ENCODE measurements around the gene WDR37. TPM values are rescaled to one million over a fixed set of nuclear protein-coding genes. Genes with fewer than 3 reads are reported as not detected.

Gene WDR37
- polyA plus RNA-seq, 2 of the 4 experiments (the other 2 are of a cell fraction), result 5.9 to 7.1 TPM

GRCh38 chr10:1120801-1121211 lies 64.6 kb downstream of the WDR37 start:
- ATAC-seq (no peak), FAIRE-seq (no peak), DNase-seq (ENCODE audit: low read depth in 1 of 2, low spot score in 1 of 2) (no peak)
- Histone ChIP-seq H3K4me2 (no peak overlapping the region), H3K9me3 (no peaks in the 10 kb centered on the region), H3K4me1 (no peaks in the 10 kb centered on the region), H3K4me3 (no peak overlapping the region), H3K27ac (no peak overlapping the region)
- no peak for TF ChIP-seq HOXB5 (CRISPR knock-in tag; IDR thresholded peaks at IDR 0.05)
- no peak for TF ChIP-seq FOSB (CRISPR knock-in tag; IDR thresholded peaks at IDR 0.05)
- TF ChIP-seq ESRRA (IDR thresholded peaks at IDR 0.05; ENCODE audit: borderline replicate concordance, low read length), result no peak
- TF ChIP-seq RCOR1 (IDR thresholded peaks at IDR 0.05; ENCODE audit: low read depth, low read length), result no peak
- no peak for TF ChIP-seq FOSL2 (IDR thresholded peaks at IDR 0.05)
- no peak for TF ChIP-seq FOSL2 (CRISPR knock-in tag; IDR thresholded peaks at IDR 0.05)
- TF ChIP-seq, protein P1, sequence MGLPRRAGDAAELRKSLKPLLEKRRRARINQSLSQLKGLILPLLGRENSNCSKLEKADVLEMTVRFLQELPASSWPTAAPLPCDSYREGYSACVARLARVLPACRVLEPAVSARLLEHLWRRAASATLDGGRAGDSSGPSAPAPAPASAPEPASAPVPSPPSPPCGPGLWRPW (IDR thresholded peaks at IDR 0.05), result no peak
- TF ChIP-seq, protein P2, sequence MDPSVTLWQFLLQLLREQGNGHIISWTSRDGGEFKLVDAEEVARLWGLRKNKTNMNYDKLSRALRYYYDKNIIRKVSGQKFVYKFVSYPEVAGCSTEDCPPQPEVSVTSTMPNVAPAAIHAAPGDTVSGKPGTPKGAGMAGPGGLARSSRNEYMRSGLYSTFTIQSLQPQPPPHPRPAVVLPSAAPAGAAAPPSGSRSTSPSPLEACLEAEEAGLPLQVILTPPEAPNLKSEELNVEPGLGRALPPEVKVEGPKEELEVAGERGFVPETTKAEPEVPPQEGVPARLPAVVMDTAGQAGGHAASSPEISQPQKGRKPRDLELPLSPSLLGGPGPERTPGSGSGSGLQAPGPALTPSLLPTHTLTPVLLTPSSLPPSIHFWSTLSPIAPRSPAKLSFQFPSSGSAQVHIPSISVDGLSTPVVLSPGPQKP (IDR thresholded peaks at IDR 0.05; ENCODE audit: low read depth, low read length), result no peak
- no peak for TF ChIP-seq HEYL (CRISPR knock-in tag; IDR thresholded peaks at IDR 0.05)
- TF ChIP-seq CHD2 (IDR thresholded peaks at IDR 0.05; ENCODE audit: low read length, partially characterized antibody), result no peak
- TF ChIP-seq USF2 (IDR thresholded peaks at IDR 0.05), result no peak
- TF ChIP-seq MAZ (IDR thresholded peaks at IDR 0.05; ENCODE audit: borderline replicate concordance, low read depth, low read length), result no peak
- TF ChIP-seq, protein P3, sequence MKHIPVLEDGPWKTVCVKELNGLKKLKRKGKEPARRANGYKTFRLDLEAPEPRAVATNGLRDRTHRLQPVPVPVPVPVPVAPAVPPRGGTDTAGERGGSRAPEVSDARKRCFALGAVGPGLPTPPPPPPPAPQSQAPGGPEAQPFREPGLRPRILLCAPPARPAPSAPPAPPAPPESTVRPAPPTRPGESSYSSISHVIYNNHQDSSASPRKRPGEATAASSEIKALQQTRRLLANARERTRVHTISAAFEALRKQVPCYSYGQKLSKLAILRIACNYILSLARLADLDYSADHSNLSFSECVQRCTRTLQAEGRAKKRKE (CRISPR knock-in tag; IDR thresholded peaks at IDR 0.05; ENCODE audit: low read depth), result no peak
- no peak for TF ChIP-seq CBX8 (IDR thresholded peaks at IDR 0.05)
- no peak for TF ChIP-seq HOXB13 (CRISPR knock-in tag; IDR thresholded peaks at IDR 0.05; ENCODE audit: low read depth)
- TF ChIP-seq RFX5 (IDR thresholded peaks at IDR 0.05), result no peak
- TF ChIP-seq RAD21 (conservative IDR thresholded peaks at IDR 0.05 in 1 of 2, IDR thresholded peaks at IDR 0.05 in 1 of 2), result no peak
- CTCF ChIA-PET, result no interaction called here
- 96% methylated on average over 22 of the region's 22 CpGs for WGBS (ENCODE audit: missing lambda C conversion rate)
- POLR2A ChIA-PET, result no interaction called here

- 94% methylated on average over 23 of the region's 23 CpGs for WGBS (ENCODE audit: missing lambda C conversion rate)
- FAIRE-seq, result no peak
- TF ChIP-seq CBX2 (IDR thresholded peaks at IDR 0.05; ENCODE audit: borderline replicate concordance, low read depth) (no peak), EHMT2 (IDR thresholded peaks at IDR 0.05; ENCODE audit: low read depth) (no peak), TP53 (CRISPR knock-in tag; IDR thresholded peaks at IDR 0.05) (no peak), MAZ (IDR thresholded peaks at IDR 0.05; ENCODE audit: borderline replicate concordance, low read depth, low read length) (no peak), POLR2AphosphoS2 (conservative IDR thresholded peaks at IDR 0.05; ENCODE audit: low read length) (no peak), HDAC2 (IDR thresholded peaks at IDR 0.05) (no peak), HOXB13 (CRISPR knock-in tag; IDR thresholded peaks at IDR 0.05; ENCODE audit: low read depth) (no peak), GATA3 (IDR thresholded peaks at IDR 0.05; ENCODE audit: borderline replicate concordance) (no peak), SREBF2 (IDR thresholded peaks at IDR 0.05) (no peak), NFE2L2 (conservative IDR thresholded peaks at IDR 0.05; ENCODE audit: low read length) (no peak)
- TF ChIP-seq, protein P4, sequence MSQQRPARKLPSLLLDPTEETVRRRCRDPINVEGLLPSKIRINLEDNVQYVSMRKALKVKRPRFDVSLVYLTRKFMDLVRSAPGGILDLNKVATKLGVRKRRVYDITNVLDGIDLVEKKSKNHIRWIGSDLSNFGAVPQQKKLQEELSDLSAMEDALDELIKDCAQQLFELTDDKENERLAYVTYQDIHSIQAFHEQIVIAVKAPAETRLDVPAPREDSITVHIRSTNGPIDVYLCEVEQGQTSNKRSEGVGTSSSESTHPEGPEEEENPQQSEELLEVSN (IDR thresholded peaks at IDR 0.05; ENCODE audit: borderline replicate concordance, low read depth), result no peak
- TF ChIP-seq, protein P5, sequence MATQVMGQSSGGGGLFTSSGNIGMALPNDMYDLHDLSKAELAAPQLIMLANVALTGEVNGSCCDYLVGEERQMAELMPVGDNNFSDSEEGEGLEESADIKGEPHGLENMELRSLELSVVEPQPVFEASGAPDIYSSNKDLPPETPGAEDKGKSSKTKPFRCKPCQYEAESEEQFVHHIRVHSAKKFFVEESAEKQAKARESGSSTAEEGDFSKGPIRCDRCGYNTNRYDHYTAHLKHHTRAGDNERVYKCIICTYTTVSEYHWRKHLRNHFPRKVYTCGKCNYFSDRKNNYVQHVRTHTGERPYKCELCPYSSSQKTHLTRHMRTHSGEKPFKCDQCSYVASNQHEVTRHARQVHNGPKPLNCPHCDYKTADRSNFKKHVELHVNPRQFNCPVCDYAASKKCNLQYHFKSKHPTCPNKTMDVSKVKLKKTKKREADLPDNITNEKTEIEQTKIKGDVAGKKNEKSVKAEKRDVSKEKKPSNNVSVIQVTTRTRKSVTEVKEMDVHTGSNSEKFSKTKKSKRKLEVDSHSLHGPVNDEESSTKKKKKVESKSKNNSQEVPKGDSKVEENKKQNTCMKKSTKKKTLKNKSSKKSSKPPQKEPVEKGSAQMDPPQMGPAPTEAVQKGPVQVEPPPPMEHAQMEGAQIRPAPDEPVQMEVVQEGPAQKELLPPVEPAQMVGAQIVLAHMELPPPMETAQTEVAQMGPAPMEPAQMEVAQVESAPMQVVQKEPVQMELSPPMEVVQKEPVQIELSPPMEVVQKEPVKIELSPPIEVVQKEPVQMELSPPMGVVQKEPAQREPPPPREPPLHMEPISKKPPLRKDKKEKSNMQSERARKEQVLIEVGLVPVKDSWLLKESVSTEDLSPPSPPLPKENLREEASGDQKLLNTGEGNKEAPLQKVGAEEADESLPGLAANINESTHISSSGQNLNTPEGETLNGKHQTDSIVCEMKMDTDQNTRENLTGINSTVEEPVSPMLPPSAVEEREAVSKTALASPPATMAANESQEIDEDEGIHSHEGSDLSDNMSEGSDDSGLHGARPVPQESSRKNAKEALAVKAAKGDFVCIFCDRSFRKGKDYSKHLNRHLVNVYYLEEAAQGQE (IDR thresholded peaks at IDR 0.05), result no peak
- TF ChIP-seq, protein P2 (IDR thresholded peaks at IDR 0.05; ENCODE audit: low read depth, low read length), result no peak
- TF ChIP-seq, protein P6, sequence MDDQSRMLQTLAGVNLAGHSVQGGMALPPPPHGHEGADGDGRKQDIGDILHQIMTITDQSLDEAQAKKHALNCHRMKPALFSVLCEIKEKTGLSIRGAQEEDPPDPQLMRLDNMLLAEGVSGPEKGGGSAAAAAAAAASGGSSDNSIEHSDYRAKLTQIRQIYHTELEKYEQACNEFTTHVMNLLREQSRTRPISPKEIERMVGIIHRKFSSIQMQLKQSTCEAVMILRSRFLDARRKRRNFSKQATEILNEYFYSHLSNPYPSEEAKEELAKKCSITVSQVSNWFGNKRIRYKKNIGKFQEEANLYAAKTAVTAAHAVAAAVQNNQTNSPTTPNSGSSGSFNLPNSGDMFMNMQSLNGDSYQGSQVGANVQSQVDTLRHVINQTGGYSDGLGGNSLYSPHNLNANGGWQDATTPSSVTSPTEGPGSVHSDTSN (IDR thresholded peaks at IDR 0.05), result no peak
Measured at GRCh38 chr10:1121271-1121970, 65.2 kb downstream of the WDR37 start.

More at GRCh38 chr10:1121271-1121970, 65.2 kb downstream of the WDR37 start:
- Histone ChIP-seq H3K4me3 (no peak overlapping the region), H3K4me2 (no peak overlapping the region), H3K9me3 (no peaks in the 10 kb centered on the region), H3K4me1 (no peaks in the 10 kb centered on the region), H3K27ac (no peak overlapping the region)
- ChIA-PET POLR2A (no interaction called here), CTCF (interaction anchor here (1.0 kb wide), 1 partner anchor 11 kb away, joined by 3 read pairs; no protein-coding TSS in a partner anchor)
- ATAC-seq (no peak), DNase-seq (ENCODE audit: low read depth in 1 of 2, low spot score in 1 of 2) (no peak)
